Peyer's patch (tissue), 4 donors: ENCODE measurements around the gene DACT3. TPM values are rescaled to one million over a fixed set of nuclear protein-coding genes. Genes with fewer than 3 reads are reported as not detected.
A peak's percentile ranks its signal among the peaks of the same experiment; 100 is the strongest.

Experiments
- DNase-seq, 3 donors: peaks; one replicate each; pipeline ENCODE4 v3.0.0-alpha.2; 2017 to 2019
- H3K27ac ChIP-seq, 4 donors: fragments of 200-600 bp; sonication (generic); one replicate each; pipeline ENCODE4 v1.5.1; 2016 to 2019
- H3K27me3 ChIP-seq, 2 donors: fragments of 200-600 bp; sonication (generic); one replicate each; pipeline ENCODE4 v1.5.1; 2019
- H3K36me3 ChIP-seq, 3 donors: fragments of 200-600 bp; sonication (generic); one replicate each; pipeline ENCODE4 v1.5.1; 2016 to 2019
- H3K4me1 ChIP-seq, 4 donors: fragments of 200-600 bp; sonication (generic); one replicate each; pipeline ENCODE4 v1.5.1; 2016 to 2019
- H3K4me3 ChIP-seq, 4 donors: fragments of 200-600 bp; sonication (generic); 1 replicate in 3 of 4; 2 replicates in 1 of 4; pipeline ENCODE4 v1.5.1; 2016 to 2019; ENCODE audit warnings: mild to moderate bottlenecking in 1 of 4
- H3K9me3 ChIP-seq, 4 donors: fragments of 200-600 bp; sonication (generic); one replicate each; pipeline ENCODE4 v1.5.1; 2016 to 2019; ENCODE audit warnings: mild to moderate bottlenecking in 1 of 4
- POLR2A ChIP-seq, 2 donors: fragments of 450-650 bp; IDR thresholded peaks; one replicate each; pipeline ENCODE4 v1.5.1; 2017; ENCODE audit warnings: antibody characterized with exemption in 2 of 2, mild to moderate bottlenecking in 2 of 2, moderate library complexity in 2 of 2
- total RNA-seq, 4 donors: library from RNA; depleted of rRNA; stranded (reverse); fragments of >200 nt; gene quantifications; one replicate each; pipeline ENCODE4 v1.1.0, GENCODE V29; 2016
- TF ChIP-seq, protein P1 (sequence below), 6 experiments: fragments of 450-650 bp in 4 of 6; fragments of 200-600 bp in 2 of 6; sonication (generic) in 1 of 6; IDR thresholded peaks; one replicate each; pipeline ENCODE4 v1.5.1; 2017 to 2019; ENCODE audit warnings: antibody characterized with exemption in 6 of 6, mild to moderate bottlenecking in 3 of 6, moderate library complexity in 1 of 6

DACT3 gene
- total RNA-seq, 4 donors from 2014 or later = 0.53 to 2.3 (median 1.4) TPM

DNA sequence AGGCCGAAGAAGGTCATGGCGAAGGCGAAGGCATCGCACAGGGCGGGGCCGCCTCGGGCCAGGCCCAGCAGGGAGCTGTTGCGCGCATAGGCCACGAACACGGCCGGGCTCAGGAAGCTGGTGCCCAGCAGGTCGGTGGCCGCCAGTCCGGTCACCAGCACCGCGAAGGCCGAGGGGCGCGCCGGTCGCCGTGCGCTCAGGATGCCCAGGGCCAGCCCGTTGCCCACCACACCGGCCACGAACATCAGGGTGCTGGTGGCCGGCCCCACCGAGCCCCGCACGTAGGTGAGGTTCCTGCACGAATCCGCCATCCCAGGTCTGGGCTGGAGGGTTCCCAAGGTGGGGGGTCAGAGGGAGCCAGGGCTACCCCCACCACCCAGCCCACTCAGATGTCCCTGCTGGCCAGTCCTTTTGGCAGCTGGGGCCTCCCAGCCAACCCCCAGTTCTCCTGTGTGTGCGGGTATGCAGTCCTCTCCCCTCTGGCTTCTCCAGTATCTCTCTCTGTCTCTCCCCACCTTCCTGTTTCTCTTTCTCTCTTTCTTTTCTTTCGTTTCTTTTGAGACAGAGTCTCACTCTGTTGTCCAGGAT is 37.0 kb downstream of the DACT3 start:
- Histone ChIP-seq H3K27me3 (no peaks in the 10 kb centered on the region), H3K4me1 (peaks cover 0 to 47% (median 14%) of the 10 kb centered on the region in 4 donors), H3K27ac (peak overlapping the region; percentile 55 to 84 (median 67)), H3K9me3 (no peaks in the 10 kb centered on the region), H3K4me3 (peak overlapping the region in 2 of 4 donors; percentile 1 to 19), H3K36me3 (no peaks in the 10 kb centered on the region)
- TF ChIP-seq POLR2A (IDR thresholded peaks at IDR 0.05) = no peak
- TF ChIP-seq, protein P1, sequence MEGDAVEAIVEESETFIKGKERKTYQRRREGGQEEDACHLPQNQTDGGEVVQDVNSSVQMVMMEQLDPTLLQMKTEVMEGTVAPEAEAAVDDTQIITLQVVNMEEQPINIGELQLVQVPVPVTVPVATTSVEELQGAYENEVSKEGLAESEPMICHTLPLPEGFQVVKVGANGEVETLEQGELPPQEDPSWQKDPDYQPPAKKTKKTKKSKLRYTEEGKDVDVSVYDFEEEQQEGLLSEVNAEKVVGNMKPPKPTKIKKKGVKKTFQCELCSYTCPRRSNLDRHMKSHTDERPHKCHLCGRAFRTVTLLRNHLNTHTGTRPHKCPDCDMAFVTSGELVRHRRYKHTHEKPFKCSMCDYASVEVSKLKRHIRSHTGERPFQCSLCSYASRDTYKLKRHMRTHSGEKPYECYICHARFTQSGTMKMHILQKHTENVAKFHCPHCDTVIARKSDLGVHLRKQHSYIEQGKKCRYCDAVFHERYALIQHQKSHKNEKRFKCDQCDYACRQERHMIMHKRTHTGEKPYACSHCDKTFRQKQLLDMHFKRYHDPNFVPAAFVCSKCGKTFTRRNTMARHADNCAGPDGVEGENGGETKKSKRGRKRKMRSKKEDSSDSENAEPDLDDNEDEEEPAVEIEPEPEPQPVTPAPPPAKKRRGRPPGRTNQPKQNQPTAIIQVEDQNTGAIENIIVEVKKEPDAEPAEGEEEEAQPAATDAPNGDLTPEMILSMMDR (IDR thresholded peaks at IDR 0.05) = no peak
- DNase-seq = no peak

DNA sequence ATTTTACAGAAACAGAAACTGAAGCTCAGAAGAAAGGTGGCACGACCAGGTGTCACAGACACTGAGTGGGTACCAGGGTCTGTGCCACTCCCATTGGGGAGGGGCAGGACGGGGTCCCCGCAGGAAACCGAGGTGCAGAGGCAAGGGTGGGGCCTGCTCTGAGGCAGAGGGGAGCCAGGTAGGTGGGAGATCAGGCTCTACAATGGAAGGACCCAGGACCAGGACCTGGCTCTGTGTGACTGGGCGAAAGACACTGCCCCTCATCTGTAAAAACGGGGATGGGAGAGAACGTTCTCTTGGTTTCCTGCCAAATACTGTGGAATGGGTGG is 38.9 kb downstream of the DACT3 start:
- Histone ChIP-seq H3K27me3 (no peaks in the 10 kb centered on the region), H3K4me3 (no peak overlapping the region), H3K4me1 (peaks cover 0 to 50% (median 21%) of the 10 kb centered on the region in 4 donors), H3K36me3 (no peaks in the 10 kb centered on the region), H3K27ac (peak overlapping the region in 2 of 4 donors; percentile 71 to 83), H3K9me3 (no peaks in the 10 kb centered on the region)
- TF ChIP-seq, protein P1 (IDR thresholded peaks at IDR 0.05) = no peak
- TF ChIP-seq POLR2A (IDR thresholded peaks at IDR 0.05) = no peak
- no peak for DNase-seq

DNA sequence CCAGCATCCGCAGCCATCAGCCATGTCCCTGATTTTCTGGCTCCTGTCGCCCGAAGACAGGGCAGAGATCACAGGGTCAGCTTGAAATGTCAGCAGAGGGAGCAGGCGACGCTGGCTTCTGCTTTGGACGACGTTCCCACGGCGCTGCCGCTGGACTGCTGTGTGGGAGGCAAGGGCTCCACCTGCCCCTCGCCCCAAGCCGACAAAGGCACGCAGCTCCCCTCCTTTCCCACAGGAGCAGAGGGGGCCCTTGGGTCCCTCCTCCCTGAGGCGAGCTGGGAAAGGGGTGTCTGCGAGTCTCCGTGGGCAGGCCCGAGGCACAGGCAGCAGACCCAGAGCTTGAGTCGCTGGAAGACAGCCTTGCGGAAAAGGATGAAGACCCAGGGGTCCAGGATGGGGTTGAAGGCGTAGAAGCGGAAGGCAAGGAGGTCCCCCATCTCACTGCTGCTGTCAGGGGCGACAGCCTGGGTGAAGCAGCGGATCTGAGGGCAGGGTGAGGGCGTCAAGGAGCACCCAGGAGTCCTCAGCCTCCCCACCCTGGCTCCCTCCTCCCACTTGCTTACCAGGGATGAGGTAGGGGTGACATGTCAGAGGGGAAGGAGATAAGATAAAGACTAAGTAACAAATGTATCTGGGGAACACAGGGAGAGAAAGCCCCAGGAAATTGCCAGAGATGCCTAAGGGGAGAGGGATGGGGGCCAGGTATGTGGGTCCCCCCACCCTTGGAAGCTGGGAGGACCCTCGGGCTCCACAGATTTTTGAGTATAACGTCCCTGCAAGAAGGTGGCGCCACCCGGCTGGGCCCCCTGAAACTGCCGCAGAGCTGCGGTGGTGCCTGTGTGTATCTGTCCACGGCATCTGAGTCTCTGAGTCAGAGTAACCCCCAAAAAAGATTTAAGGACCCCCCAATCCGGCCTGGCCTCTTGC is 39.5 kb downstream of the DACT3 start:
- Histone ChIP-seq H3K4me1 (peaks cover 0 to 54% (median 23%) of the 10 kb centered on the region in 4 donors), H3K4me3 (peak overlapping the region in 1 of 4 donors; percentile 22)

DNA sequence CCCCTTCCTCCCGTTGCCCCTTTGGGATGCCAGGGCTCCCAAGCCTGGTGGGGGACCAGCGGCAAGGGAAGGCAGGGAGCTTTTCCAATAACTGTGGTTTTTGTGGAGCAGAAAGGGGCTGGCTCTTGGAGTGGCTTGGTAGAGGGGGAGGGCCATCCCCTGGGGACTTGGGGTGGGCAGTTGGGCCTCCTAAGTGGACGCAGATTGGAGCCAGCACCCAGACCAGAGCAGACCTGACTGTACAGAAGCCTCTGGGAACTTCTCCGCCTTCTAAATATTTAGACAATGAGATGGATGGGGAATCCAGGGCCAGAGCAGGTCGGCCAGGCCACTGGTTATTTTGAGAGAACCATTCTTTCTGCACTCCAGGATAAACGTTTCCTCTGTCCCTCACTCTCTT is 40.3 kb downstream of the DACT3 start:
- no peaks in the 10 kb centered on the region for H3K36me3 ChIP-seq
- H3K4me3 ChIP-seq = peak overlapping the region in 1 of 4 donors; percentile 22
- no peaks in the 10 kb centered on the region for H3K27me3 ChIP-seq
- DNase-seq = no peak
- H3K27ac ChIP-seq = peak overlapping the region; percentile 49 to 83 (median 71)
- peaks cover 0 to 50% (median 23%) of the 10 kb centered on the region in 4 donors for H3K4me1 ChIP-seq
- H3K9me3 ChIP-seq = no peaks in the 10 kb centered on the region
- no peak for TF ChIP-seq POLR2A (IDR thresholded peaks at IDR 0.05)
- TF ChIP-seq, protein P1 (IDR thresholded peaks at IDR 0.05) = no peak

More for the DNA sequence above, 39.5 kb downstream of the DACT3 start:
- no peaks in the 10 kb centered on the region for H3K27me3 ChIP-seq
- no peaks in the 10 kb centered on the region for H3K9me3 ChIP-seq
- H3K27ac ChIP-seq = peak overlapping the region; percentile 49 to 83 (median 71)
- no peak for DNase-seq
- H3K36me3 ChIP-seq = no peaks in the 10 kb centered on the region
- TF ChIP-seq, protein P1 (IDR thresholded peaks at IDR 0.05) = no peak
- TF ChIP-seq POLR2A (IDR thresholded peaks at IDR 0.05) = no peak

DNA sequence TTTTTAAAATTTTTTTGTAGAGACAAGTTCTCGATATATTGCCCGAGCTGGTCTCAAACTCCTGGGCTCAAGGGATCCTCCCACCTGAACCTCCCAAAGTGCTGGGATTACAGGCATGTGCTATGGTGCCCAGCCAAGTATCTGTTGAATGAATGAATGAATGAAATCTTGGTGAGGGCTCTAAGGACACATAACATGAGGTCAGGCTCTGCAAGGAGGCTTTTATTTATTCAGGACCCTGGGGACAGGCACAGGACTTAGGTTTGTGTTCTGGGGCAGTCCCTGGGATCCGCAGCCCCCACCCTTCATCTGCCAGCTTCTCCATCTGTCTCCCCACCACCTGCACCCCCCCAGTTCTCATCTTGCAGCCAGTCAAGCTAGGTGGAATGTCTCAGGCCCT is 40.7 kb downstream of the DACT3 start:
- Histone ChIP-seq H3K27ac (peak overlapping the region in 3 of 4 donors; percentile 71 to 83 (median 71)), H3K9me3 (no peaks in the 10 kb centered on the region), H3K4me1 (peaks cover 0 to 45% (median 23%) of the 10 kb centered on the region in 4 donors)

More for the DNA sequence above, 40.7 kb downstream of the DACT3 start:
- Histone ChIP-seq H3K36me3 (no peaks in the 10 kb centered on the region), H3K4me3 (peak overlapping the region in 1 of 4 donors; percentile 22), H3K27me3 (no peaks in the 10 kb centered on the region)
- no peak for DNase-seq
- TF ChIP-seq POLR2A (IDR thresholded peaks at IDR 0.05) = no peak
- TF ChIP-seq, protein P1 (IDR thresholded peaks at IDR 0.05) = no peak
